Hepatocyte (in vitro differentiated cells): ENCODE measurements around the gene LAMB4.

Source experiments
- EZH2 ChIP-seq: fragments of 200-600 bp; sonication (generic); IDR thresholded peaks from 2 replicates; pipeline ENCODE4 v1.6.1; 2016; ENCODE audit warnings: antibody characterized with exemption, mild to moderate bottlenecking, borderline replicate concordance
- EZH2phosphoT487 ChIP-seq: fragments of 200-600 bp; sonication (generic); IDR thresholded peaks from one replicate; pipeline ENCODE4 v1.6.1; 2018; ENCODE audit warnings: antibody characterized with exemption, mild to moderate bottlenecking, low read depth, moderate library complexity; ENCODE audit not compliant: unreplicated experiment, severe bottlenecking
- TF ChIP-seq, protein P1 (sequence below): fragments of 200-600 bp; sonication (generic); IDR thresholded peaks from 2 replicates; pipeline ENCODE4 v1.5.1; 2016; ENCODE audit warnings: antibody characterized with exemption, mild to moderate bottlenecking; ENCODE audit not compliant: poor library complexity

- TF ChIP-seq, protein P1, sequence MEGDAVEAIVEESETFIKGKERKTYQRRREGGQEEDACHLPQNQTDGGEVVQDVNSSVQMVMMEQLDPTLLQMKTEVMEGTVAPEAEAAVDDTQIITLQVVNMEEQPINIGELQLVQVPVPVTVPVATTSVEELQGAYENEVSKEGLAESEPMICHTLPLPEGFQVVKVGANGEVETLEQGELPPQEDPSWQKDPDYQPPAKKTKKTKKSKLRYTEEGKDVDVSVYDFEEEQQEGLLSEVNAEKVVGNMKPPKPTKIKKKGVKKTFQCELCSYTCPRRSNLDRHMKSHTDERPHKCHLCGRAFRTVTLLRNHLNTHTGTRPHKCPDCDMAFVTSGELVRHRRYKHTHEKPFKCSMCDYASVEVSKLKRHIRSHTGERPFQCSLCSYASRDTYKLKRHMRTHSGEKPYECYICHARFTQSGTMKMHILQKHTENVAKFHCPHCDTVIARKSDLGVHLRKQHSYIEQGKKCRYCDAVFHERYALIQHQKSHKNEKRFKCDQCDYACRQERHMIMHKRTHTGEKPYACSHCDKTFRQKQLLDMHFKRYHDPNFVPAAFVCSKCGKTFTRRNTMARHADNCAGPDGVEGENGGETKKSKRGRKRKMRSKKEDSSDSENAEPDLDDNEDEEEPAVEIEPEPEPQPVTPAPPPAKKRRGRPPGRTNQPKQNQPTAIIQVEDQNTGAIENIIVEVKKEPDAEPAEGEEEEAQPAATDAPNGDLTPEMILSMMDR: no peak
- TF ChIP-seq EZH2 (no peak), EZH2phosphoT487 (no peak)
Measured at GRCh38 chr7:108093851-108094331, 36.3 kb downstream of the LAMB4 start.
